ENCODE results near the gene PDGFC.

Gene PDGFC

DNA sequence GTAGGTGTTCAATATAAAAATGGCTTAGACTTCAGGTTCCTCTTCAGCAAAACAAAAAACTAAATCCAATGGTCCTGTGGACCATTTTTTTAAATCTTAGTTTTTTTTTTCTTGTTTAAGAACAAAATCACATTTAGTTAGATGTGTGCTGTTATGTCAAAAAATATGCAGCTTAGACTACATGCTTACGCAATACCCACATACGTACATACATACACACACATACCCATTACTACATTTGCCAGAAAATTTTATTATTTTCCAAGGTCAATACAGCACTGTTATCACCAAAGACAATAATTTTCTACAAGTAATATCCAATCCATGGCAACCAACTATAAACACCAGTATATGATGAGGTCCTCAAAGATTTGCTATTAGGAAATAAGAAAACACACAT is 144.1 kb downstream of the PDGFC start:
- H3K27ac ChIP-seq = no peak overlapping the region
- H3K79me2 ChIP-seq (ENCODE audit: insufficient read depth, low read depth) = no peaks in the 10 kb centered on the region
- H3K4me2 ChIP-seq = no peak overlapping the region
- H2AFZ ChIP-seq (ENCODE audit: low read depth) = no peak overlapping the region
- H3K27me3 ChIP-seq (ENCODE audit: insufficient read depth, low read depth) = no peaks in the 10 kb centered on the region
- no peak overlapping the region for H3K4me3 ChIP-seq (IDR thresholded peaks at IDR 0.05; ENCODE audit: insufficient read depth, low read depth, low read length)
- H3K4me1 ChIP-seq (ENCODE audit: low read depth, poor library complexity, severe bottlenecking) = no peaks in the 10 kb centered on the region
- H3K9ac ChIP-seq = no peak overlapping the region
- TF ChIP-seq CTCF (conservative IDR thresholded peaks at IDR 0.05; ENCODE audit: low read depth, low read length) = no peak
- H4K20me1 ChIP-seq (ENCODE audit: insufficient read depth) = no peaks in the 10 kb centered on the region
- H3K36me3 ChIP-seq (ENCODE audit: insufficient read depth) = no peaks in the 10 kb centered on the region

GRCh38 chr4:156825074-156825473 is 146.5 kb downstream of the PDGFC start:
- no peaks in the 10 kb centered on the region for H3K27me3 ChIP-seq (ENCODE audit: insufficient read depth, low read depth)
- no peak overlapping the region for H3K9ac ChIP-seq
- H3K79me2 ChIP-seq (ENCODE audit: insufficient read depth, low read depth) = no peaks in the 10 kb centered on the region
- H2AFZ ChIP-seq (ENCODE audit: low read depth) = no peak overlapping the region
- no peak overlapping the region for H3K4me2 ChIP-seq
- H4K20me1 ChIP-seq (ENCODE audit: insufficient read depth) = no peaks in the 10 kb centered on the region
- no peak for TF ChIP-seq CTCF (conservative IDR thresholded peaks at IDR 0.05; ENCODE audit: low read depth, low read length)
- H3K36me3 ChIP-seq (ENCODE audit: insufficient read depth) = no peaks in the 10 kb centered on the region
- H3K4me3 ChIP-seq (IDR thresholded peaks at IDR 0.05; ENCODE audit: insufficient read depth, low read depth, low read length) = no peak overlapping the region
- no peak overlapping the region for H3K27ac ChIP-seq
- H3K4me1 ChIP-seq (ENCODE audit: low read depth, poor library complexity, severe bottlenecking) = no peaks in the 10 kb centered on the region

GRCh38 chr4:156824451-156825060 is 147.0 kb downstream of the PDGFC start:
- Histone ChIP-seq H3K9ac (no peak overlapping the region), H3K4me1 (ENCODE audit: low read depth, poor library complexity, severe bottlenecking) (no peaks in the 10 kb centered on the region), H3K27ac (no peak overlapping the region), H2AFZ (ENCODE audit: low read depth) (no peak overlapping the region), H3K4me2 (no peak overlapping the region), H3K4me3 (IDR thresholded peaks at IDR 0.05; ENCODE audit: insufficient read depth, low read depth, low read length) (no peak overlapping the region), H3K27me3 (ENCODE audit: insufficient read depth, low read depth) (no peaks in the 10 kb centered on the region), H3K79me2 (ENCODE audit: insufficient read depth, low read depth) (no peaks in the 10 kb centered on the region), H3K36me3 (ENCODE audit: insufficient read depth) (no peaks in the 10 kb centered on the region), H4K20me1 (ENCODE audit: insufficient read depth) (no peaks in the 10 kb centered on the region)
- TF ChIP-seq CTCF (conservative IDR thresholded peaks at IDR 0.05; ENCODE audit: low read depth, low read length) = no peak

DNA sequence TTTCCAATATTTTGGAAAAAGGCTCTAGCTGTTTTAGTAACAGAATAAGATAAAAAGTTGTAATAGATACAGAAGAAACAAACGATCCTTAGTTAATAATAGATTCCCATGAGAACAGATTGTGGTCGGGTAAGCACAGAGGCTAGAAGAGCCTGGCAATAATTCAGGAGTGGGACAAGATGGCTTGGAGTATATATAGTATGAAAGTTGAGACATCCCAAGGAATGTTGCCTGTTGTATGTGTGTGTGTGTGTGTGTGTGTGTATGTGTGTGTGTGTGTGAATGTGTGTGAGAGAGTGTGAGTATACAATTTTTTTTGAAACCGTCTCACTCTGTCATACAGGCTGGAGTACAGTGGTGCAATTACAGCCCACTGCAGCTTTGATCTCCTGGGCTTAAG is 150.7 kb downstream of the PDGFC start:
- H3K4me1 ChIP-seq (ENCODE audit: low read depth, poor library complexity, severe bottlenecking) = no peaks in the 10 kb centered on the region

More for the DNA sequence above, 150.7 kb downstream of the PDGFC start:
- Histone ChIP-seq H3K79me2 (ENCODE audit: insufficient read depth, low read depth) (no peaks in the 10 kb centered on the region), H2AFZ (ENCODE audit: low read depth) (no peak overlapping the region), H3K27ac (no peak overlapping the region), H4K20me1 (ENCODE audit: insufficient read depth) (no peaks in the 10 kb centered on the region), H3K4me2 (no peak overlapping the region), H3K9ac (no peak overlapping the region), H3K4me3 (IDR thresholded peaks at IDR 0.05; ENCODE audit: insufficient read depth, low read depth, low read length) (no peak overlapping the region), H3K27me3 (ENCODE audit: insufficient read depth, low read depth) (no peaks in the 10 kb centered on the region), H3K36me3 (ENCODE audit: insufficient read depth) (no peaks in the 10 kb centered on the region)
- no peak for TF ChIP-seq CTCF (conservative IDR thresholded peaks at IDR 0.05; ENCODE audit: low read depth, low read length)
